PC-3 (cell line): ENCODE data around the gene PTPRN2.

Experiments
- EZH2phosphoT487 ChIP-seq: fragments of 300-600 bp; sonication (generic); IDR thresholded peaks from 2 replicates; pipeline ENCODE4 v1.6.1; 2018; ENCODE audit warnings: mild to moderate bottlenecking, antibody characterized with exemption, low read length, borderline replicate concordance
- TF ChIP-seq, protein P1 (sequence below): fragments of 300-600 bp; sonication (generic); conservative IDR thresholded peaks from 2 replicates; pipeline ENCODE4 v1.5.1; 2017; ENCODE audit warnings: antibody characterized with exemption, low read depth, mild to moderate bottlenecking, low read length

DNA sequence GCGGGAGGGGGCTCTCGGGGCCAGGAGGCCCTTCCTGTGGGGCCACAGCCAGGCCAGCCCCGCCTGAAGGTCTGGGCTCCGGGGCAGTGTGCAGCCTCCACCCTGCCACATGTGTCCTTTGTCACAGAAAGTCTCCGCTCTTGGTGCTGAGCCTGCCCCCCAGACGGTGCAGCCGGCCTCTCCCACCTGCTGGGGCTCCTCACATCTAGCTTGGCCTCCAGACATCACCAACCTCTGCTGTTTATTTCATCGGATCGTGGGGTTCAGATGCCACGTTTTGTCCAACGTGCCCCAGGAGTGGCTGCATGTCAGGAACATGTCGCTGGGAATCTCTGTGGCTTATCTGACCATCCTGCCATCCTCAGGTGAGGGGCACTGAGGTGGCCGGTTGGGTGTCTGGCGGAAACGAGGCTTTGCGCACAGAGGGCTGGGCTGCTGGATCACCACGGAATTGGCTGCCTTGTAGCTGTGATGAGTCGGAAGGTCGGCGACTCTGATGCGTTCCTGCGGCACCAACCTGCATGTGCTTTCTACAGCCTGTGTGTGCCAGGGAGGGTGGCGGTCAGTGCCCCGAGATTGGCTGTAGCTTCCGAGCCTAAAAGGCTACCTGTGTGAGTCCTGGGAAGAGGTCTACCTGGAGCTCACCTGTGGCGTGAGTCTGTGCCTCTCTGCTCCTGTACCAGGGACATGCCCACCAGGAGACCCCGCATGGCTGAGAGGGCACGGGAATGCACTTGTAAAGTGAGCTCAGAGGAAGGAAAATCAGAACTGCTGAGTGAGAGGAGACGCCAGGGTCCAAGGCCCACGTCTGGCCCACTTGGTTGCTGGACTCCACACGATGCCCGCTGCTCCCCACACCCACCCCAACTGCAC lies 934.4 kb downstream of the PTPRN2 start:
- no peak for TF ChIP-seq EZH2phosphoT487
- TF ChIP-seq, protein P1, sequence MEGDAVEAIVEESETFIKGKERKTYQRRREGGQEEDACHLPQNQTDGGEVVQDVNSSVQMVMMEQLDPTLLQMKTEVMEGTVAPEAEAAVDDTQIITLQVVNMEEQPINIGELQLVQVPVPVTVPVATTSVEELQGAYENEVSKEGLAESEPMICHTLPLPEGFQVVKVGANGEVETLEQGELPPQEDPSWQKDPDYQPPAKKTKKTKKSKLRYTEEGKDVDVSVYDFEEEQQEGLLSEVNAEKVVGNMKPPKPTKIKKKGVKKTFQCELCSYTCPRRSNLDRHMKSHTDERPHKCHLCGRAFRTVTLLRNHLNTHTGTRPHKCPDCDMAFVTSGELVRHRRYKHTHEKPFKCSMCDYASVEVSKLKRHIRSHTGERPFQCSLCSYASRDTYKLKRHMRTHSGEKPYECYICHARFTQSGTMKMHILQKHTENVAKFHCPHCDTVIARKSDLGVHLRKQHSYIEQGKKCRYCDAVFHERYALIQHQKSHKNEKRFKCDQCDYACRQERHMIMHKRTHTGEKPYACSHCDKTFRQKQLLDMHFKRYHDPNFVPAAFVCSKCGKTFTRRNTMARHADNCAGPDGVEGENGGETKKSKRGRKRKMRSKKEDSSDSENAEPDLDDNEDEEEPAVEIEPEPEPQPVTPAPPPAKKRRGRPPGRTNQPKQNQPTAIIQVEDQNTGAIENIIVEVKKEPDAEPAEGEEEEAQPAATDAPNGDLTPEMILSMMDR = no peak
